Effector CD4-positive, alpha-beta T cell (primary cell): ENCODE measurements around the gene SVOP.
"Not testable (repeated sequence)": the region's sequence is repeated elsewhere in the genome, so short reads cannot be mapped to it uniquely, and the experiment has no call there.

Source experiments
- DNase-seq: peaks from one replicate; pipeline ENCODE4 v3.0.0-alpha.2; 2020

Gene SVOP

DNA sequence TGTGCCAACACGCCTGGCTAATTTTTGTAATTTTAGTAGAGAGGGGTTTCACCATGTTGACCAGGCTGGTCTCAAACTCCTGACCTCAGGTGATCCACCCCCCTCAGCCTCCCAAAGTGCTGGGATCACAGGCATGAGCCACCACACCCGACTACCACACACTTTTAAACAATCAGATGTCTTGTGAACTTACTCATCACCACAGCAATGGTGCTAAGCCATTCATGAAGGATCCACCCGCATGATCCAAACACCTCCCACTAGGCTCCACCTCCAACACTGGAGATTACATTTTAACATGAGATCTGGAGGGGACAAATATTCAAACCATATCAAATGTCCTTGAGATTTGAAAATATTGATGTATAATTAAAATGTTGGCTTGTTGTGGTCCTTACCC is 7.8 kb upstream of the SVOP start:
- not testable (repeated sequence) for DNase-seq

- DNase-seq = no peak
Observed at GRCh38 chr12:109027767-109028166, 6.9 kb upstream of the SVOP start.

- DNase-seq = no peak
Observed at GRCh38 chr12:109020146-109020795, 597 bp downstream of the SVOP start.

- no peak for DNase-seq
Observed at GRCh38 chr12:109018296-109018695, 2.6 kb downstream of the SVOP start.

GRCh38 chr12:109016978-109017377 is 3.9 kb downstream of the SVOP start:
- DNase-seq = no peak

- no peak for DNase-seq
Observed at GRCh38 chr12:109016016-109016415, 4.9 kb downstream of the SVOP start.

GRCh38 chr12:109014984-109015765 is 5.7 kb downstream of the SVOP start:
- DNase-seq = no peak

DNA sequence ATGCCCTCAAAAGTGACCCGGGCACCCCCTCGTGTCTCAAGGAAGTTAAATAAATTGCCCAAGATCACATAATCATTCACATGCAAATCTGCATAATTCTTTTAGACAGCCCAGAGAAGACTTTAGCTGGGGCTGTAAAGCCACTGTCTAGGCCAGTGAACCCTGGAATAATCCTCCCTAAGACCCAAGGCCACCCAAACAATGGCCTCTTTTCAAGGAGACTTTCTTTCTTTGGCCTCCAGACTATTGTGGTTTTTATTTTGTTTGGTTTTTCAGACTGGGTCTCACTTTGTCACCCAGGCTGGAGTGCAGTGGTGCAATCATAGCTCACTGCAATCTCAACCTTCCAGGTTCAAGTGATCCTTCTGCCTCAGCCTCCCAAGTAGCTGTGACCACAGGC is 10.6 kb downstream of the SVOP start:
- no peak for DNase-seq

DNA sequence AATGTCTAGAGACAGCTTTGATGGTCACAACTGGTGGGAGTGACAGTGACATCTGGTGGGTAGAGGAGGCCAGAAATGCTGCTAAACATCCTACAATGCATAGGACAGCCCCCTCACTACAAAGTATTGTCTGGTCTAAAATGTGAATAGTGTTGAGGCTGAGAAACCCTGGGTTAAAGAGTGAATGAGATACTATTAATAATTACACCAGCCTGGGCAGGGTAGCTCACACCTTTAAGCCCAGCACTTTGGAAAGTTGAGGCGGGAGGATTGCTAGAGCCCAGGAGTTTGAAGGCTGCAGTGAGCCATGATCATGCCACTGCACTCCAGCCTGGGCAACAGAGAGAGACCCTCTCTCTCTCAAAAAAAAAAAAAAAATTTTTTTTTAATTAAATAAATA is 11.1 kb downstream of the SVOP start:
- DNase-seq = no peak

GRCh38 chr12:109004017-109004416 is 16.9 kb downstream of the SVOP start:
- no peak for DNase-seq

GRCh38 chr12:108996320-108996719 is 24.5 kb downstream of the SVOP start:
- DNase-seq = no peak

- DNase-seq = no peak
Observed at GRCh38 chr12:108995370-108995992, 25.4 kb downstream of the SVOP start.

- not testable (repeated sequence) for DNase-seq
Observed at GRCh38 chr12:108990103-108990502, 30.8 kb downstream of the SVOP start.

GRCh38 chr12:108989376-108989775 is 31.5 kb downstream of the SVOP start:
- DNase-seq = no peak

GRCh38 chr12:108985750-108986149 is 35.1 kb downstream of the SVOP start:
- no peak for DNase-seq

- no peak for DNase-seq
Observed at GRCh38 chr12:108983227-108983626, 37.6 kb downstream of the SVOP start.

DNA sequence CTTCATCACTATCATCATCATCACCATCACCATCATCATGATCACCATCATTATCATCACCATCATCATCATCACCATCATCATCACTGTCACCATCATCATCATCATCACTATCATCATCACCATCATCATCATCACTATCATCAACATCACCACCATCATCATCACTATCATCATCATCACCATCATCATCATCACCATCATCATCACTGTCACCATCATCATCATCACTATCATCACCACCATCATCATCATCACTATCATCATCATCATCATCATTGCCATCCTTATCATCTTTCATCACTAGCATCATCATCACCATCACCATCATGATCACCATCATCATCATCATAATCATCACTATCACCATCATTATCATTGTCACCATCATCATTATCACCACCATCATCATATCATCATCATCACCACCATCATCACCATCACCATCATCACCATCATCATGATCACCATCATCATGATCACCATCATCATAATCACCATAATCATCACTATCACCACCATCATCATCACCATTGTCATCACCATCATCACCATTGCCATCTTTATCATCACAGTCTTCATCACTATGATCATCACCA is 38.1 kb downstream of the SVOP start:
- DNase-seq = no peak

DNA sequence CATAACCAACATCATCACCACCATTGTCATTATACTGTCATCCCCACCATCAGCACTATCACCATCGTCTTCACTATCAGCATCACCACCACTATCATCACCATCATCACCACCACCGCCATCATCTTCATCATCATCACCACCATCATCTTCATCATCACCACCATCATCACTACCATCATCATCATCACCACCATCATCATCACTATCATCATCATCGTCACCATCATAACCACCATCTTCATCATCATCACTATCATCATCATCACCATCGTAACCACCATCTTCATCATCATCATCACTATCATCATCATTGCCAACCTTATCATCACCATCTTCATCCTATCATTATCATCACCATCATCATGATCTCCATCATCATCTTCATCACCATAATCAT is 39.0 kb downstream of the SVOP start:
- DNase-seq = no peak

DNA sequence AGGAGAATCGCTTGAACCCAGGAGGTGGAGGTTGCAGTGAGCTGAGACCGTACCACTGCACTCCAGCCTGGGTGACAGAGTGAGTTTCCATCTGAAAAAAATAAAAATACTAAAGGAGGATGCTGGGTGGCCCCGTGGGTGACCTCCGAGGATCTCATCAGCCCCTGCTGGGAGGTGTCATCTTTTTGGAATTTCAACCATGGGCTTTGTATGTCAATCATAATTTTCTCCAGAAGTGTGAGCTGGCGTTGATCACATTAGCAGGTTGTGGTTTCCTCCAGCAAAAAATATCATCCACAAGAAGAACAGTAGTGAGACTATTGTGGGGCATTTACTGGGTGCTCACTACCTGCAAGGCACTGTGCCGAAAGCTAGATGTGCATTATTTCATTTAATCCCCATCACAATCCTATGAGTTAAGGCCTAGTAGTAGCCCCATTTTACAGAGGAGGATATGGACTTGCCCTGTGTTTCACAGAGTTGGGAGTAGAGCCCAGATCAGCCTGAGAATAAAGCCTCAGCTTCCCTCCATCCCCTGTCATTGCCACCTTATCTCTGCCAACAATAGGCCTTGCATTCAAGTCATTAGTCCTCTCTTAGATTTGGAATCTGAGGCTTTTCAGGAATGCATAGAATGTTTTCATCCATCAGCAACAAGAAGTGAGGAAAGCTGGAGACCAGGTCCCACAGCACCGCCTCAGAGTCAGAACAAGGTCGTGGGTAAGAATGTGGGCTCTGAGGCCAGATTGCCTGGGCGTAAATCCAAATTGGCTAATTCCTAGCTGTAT is 39.8 kb downstream of the SVOP start:
- no peak for DNase-seq

- DNase-seq = no peak
Observed at GRCh38 chr12:108977360-108977759, 43.5 kb downstream of the SVOP start.

- no peak for DNase-seq
Observed at GRCh38 chr12:108975024-108975593, 45.8 kb downstream of the SVOP start.

GRCh38 chr12:108973629-108974152 is 47.2 kb downstream of the SVOP start:
- no peak for DNase-seq
